Panc1 (cell line): ENCODE data around the gene ONECUT3.

Source experiments
- TF ChIP-seq, protein P1 (sequence below), 2 experiments: IDR thresholded peaks; 2 replicates each; pipeline ENCODE4 v1.6.1; 2011 to 2012; ENCODE audit warnings: low read depth in 2 of 2, control low read depth in 1 of 2, low read length in 1 of 2, mild to moderate bottlenecking in 1 of 2, moderate library complexity in 1 of 2; ENCODE audit not compliant: insufficient read depth in 1 of 2
- TF ChIP-seq, protein P2 (sequence below): fragments of 450-650 bp; IDR thresholded peaks from 2 replicates; pipeline ENCODE4 v1.5.1; 2017; ENCODE audit warnings: mild to moderate bottlenecking

DNA sequence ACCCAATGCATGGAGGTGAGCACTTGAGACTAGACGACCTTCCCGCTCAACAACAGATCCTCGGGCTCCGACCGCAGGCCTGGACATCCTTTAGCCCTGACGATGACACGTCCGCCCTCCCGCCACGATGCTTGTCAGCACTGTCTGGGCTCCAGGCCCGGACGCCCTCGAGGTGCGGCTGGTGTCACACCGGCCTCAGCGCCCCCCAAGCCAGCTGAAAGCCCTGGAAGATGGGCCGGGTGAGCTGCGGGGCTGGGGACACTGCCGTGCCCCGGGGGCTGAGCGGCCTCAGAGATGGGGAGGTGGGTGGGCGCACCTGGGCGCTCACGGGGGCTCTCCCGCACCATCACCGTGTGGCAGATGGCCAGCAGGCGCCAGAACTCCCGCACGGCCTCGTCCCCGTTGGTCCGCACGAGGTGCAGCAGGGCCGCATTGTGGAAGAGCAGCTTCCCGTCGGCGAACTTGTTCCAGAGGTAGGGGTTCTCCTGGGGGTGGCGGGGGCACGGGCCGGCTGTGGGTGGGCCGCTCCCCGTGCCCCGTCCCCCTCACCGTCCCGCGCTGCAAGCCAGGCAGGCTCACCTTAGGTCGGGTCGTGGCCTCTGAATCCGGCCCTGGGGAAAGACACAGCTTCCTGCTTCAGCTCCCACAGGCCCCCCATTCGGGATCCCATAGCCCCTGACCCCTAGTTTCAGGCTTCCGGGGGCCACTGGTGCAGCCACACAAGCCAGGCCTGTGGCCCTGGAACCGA is 43.3 kb downstream of the ONECUT3 start:
- TF ChIP-seq, protein P1, sequence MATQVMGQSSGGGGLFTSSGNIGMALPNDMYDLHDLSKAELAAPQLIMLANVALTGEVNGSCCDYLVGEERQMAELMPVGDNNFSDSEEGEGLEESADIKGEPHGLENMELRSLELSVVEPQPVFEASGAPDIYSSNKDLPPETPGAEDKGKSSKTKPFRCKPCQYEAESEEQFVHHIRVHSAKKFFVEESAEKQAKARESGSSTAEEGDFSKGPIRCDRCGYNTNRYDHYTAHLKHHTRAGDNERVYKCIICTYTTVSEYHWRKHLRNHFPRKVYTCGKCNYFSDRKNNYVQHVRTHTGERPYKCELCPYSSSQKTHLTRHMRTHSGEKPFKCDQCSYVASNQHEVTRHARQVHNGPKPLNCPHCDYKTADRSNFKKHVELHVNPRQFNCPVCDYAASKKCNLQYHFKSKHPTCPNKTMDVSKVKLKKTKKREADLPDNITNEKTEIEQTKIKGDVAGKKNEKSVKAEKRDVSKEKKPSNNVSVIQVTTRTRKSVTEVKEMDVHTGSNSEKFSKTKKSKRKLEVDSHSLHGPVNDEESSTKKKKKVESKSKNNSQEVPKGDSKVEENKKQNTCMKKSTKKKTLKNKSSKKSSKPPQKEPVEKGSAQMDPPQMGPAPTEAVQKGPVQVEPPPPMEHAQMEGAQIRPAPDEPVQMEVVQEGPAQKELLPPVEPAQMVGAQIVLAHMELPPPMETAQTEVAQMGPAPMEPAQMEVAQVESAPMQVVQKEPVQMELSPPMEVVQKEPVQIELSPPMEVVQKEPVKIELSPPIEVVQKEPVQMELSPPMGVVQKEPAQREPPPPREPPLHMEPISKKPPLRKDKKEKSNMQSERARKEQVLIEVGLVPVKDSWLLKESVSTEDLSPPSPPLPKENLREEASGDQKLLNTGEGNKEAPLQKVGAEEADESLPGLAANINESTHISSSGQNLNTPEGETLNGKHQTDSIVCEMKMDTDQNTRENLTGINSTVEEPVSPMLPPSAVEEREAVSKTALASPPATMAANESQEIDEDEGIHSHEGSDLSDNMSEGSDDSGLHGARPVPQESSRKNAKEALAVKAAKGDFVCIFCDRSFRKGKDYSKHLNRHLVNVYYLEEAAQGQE (IDR thresholded peaks at IDR 0.05; ENCODE audit: insufficient read depth in 1 of 2, low read depth in 2 of 2, low read length in 1 of 2) = no peak
- TF ChIP-seq, protein P2, sequence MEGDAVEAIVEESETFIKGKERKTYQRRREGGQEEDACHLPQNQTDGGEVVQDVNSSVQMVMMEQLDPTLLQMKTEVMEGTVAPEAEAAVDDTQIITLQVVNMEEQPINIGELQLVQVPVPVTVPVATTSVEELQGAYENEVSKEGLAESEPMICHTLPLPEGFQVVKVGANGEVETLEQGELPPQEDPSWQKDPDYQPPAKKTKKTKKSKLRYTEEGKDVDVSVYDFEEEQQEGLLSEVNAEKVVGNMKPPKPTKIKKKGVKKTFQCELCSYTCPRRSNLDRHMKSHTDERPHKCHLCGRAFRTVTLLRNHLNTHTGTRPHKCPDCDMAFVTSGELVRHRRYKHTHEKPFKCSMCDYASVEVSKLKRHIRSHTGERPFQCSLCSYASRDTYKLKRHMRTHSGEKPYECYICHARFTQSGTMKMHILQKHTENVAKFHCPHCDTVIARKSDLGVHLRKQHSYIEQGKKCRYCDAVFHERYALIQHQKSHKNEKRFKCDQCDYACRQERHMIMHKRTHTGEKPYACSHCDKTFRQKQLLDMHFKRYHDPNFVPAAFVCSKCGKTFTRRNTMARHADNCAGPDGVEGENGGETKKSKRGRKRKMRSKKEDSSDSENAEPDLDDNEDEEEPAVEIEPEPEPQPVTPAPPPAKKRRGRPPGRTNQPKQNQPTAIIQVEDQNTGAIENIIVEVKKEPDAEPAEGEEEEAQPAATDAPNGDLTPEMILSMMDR = no peak
